LoVo (cell line): ENCODE measurements around the gene LRRC74A.

Source experiments
- DNase-seq: peaks from one replicate; pipeline ENCODE4 v3.0.0-alpha.2; 2016; ENCODE audit warnings: low spot score

Gene LRRC74A

DNA sequence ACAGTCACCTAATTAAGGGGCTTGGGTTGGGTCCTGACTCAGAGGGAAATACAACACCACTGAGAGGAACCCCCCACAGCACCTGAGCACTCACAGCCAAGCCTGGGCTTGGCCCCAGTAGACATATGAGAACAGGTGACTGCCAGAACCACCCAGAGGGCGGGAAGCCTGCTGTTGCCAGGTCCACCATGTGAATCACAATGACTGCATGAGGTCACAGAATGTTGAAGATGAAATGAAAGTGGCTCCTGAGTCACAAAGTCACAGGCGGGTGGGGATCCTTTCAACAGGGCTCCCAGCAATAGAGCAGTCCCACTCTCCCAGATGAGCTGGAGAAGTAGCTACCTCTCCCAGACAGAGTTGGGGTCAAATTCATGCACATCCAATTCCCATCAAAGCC, at the start of gene LRRC74A:
Gene LRRC74A (plus strand): TSS at position 287 of the 400 bp plus-strand sequence. CDS start 290 bp downstream, outside the sequence.
- DNase-seq = peak; percentile 27

DNA sequence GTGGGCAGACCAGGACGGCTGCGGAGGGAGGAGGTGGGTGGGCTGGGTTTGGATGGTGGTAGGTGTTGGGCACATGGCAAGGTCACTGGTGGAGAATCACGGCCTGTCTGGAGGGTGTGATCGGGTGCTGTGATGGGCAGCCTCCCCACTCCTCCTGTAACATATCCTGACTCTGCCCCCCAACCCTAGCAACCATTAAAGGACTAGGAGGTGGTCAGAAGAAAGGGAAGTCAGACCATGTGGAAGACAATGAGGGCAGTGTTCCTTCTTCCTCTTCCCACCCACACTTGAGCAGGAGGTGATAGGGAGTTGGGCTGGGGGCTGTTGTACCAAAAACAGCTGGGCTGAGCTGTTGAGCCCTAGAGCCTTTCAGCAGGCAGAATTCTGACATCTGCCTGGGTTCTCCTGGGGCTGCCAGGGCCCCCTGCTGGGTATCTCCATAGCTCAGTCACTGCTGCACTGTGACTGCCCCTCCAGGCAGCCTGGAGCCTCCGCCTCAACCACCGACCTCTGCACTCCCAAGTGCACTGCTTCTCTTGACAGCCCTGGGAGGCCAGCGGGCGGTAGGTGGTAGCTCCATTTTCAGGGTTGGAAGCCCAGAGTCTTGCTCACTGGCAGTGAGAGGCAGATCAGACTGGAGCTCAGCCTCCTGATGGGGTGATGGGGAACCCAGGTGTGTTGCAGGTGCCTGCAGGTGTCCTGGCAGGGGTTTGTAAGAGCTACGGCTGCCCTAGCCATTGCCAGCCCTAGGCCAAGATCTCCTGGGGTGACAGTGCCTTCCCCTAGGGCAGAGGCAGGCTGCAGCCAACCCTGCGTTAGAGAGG, 49.6 kb upstream of the LRRC74A start:
- DNase-seq = no peak

DNA sequence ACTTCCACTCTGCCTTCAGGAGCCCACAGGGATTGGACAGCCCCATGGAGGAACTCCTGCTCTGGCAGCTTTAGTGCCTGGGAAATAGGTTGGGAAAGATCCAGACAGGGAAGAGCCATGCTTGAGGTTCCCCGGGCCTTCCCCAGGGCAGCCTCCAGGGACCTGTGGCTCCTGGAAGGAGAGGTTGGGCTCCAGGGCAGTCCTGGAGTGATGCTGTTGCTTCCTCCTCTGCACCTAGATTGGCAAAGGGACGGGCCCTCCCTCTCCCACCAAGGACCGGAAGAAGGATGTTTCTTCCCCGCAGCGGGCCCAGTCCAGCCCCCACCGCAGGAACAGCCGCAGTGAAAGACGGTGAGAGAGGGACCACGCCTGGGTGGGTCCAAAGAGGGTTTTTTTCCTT, 48.5 kb upstream of the LRRC74A start:
- DNase-seq = no peak

GRCh38 chr14:76778546-76779215, 47.5 kb upstream of the LRRC74A start:
- no peak for DNase-seq

GRCh38 chr14:76779221-76780057, 46.8 kb upstream of the LRRC74A start:
- no peak for DNase-seq

GRCh38 chr14:76780058-76780345, 46.2 kb upstream of the LRRC74A start:
- DNase-seq = no peak

DNA sequence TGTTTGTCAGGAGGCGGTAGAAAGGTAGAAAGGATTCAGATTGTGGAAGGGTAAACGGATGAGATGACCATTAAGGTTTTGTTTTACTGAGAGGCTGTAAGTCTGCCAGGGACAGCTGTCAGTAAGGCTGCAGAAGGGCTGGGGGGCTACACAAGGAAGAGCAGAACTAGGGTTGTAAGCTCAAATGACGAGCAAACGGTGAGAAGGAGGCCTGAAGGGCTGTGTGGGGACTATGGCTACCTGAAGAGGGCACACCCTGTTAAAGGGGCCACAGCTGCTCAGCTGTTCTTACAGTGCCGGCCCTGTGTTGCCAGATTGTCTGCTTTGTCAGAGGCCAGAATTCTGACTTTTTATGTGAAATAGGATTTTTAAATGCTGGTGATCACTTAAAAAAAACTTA, 45.8 kb upstream of the LRRC74A start:
- DNase-seq = no peak

DNA sequence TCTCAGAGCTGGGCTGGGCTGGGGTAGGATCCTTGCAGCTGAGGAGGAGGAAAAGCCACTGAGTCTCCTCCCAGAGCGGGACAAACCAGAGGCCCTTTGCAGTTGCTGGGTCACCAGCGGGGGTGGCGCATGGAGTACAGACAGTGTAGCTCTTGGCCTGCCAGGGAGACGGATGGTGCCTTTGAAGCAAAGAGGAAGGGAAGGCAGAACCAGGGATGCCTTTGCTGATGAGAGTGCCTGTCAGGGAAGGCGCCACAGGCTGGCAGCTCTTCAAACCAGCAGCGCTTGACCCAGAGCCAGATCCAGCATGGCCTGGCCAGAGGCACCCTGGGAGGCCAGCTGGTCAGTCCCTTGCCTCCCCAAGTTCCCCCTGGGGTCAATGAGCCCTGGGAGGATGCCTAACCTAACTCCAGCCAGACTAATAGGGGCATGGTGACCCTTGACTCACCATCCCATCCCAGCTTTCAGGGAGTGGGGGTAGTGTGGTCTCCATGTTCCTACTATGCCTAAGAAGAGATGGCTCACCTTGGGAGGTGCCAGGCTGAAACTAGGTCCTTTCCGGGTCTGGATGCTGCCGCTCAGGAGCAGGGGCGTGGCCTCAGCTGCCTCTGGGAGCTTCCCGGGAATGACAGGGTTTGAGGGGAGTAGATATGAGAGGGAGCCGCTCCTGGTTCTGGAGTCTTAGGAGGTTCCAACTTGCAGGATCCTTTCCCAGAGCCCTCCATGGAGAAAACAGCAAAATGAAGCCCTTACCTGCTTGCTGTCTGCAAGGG, 45.1 kb upstream of the LRRC74A start:
- no peak for DNase-seq

DNA sequence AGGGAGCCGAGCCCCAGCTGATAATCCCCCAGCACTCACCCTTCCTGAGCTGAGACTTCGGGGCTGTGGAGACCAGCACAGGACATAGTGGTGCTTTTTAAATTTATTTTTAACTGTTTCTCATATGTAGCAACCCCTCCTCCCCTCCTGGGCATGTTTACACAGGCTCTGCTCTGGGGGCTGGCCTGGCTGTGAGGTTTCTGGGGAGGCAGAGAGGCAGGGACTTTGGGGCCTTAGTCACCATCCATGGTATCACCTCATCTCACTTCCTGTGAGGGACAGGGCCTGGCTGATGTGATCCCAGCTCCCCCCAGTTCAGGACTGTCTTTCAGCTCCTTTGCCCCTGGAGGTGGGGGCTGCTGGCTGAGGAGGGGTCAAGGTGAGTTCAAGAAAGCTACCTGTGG, 44.6 kb upstream of the LRRC74A start:
- DNase-seq = no peak

DNA sequence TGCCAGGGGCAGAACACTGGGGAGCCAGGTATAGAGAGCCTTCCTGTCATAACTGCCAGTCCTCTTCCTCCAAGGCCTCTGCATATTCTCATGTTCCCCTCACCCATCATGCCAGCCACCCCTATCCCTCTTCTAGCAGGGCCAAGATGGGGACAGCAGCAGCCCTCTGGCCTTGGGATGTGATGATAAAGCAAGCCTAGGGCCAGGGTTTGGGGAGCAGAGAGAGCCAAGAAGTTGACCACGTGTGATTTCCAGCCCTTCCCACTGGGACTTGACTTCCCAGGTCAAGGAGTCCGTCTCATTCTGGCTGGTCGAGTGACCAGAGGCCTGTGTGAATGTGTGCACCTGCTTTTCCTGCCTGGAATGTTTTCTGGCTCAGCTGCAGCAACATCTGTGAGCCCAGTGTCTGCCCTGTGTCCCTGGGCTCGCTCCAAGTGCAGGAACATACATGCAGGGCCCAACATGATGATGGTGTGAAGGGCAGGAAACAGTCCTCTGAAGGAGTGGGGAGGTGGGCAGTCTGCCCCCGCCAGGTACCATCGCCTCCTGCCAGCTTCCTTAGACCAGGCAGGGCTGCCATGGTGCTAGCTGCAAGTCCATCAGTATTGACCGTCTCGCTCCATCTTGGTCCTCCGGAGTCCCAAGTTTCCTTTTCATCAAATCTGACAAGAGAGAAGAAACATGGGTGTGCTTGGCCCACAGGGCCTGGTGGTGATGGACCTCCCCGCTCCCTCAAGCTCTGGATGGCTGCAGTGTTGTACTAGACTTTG, 43.9 kb upstream of the LRRC74A start:
- DNase-seq = no peak

DNA sequence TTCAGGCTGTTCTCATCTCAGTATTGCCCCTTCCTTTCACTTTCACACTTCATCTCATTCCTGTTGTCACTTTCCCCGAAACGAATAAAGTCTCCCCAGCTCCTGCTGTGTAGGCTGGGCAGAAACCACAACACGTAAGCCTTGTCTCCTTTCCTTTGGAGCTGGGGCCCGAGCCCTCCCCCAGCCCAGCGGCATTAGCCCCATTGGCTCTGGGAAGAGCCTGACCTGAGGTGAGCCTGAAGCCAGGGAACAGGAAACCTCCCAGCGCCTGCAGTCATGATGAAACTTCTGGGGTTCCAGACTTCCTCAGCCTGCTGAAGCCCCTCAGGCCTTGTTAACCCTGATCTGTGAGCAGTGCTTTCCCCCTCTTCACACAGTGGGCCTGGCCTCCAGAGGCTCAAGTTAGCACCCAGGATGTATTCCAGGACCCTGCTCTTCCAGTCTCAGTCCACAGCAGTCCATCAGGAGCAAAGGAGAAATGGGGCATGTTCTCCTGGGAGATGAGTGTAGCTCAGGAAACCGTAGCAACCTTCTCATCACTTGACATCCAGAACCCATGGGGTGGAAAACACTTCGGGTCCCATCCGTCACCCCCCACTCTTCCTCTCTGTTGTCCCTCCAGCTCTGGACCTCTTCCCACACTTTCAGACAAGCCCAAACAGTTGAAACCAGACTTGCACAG, 43.2 kb upstream of the LRRC74A start:
- DNase-seq = no peak

DNA sequence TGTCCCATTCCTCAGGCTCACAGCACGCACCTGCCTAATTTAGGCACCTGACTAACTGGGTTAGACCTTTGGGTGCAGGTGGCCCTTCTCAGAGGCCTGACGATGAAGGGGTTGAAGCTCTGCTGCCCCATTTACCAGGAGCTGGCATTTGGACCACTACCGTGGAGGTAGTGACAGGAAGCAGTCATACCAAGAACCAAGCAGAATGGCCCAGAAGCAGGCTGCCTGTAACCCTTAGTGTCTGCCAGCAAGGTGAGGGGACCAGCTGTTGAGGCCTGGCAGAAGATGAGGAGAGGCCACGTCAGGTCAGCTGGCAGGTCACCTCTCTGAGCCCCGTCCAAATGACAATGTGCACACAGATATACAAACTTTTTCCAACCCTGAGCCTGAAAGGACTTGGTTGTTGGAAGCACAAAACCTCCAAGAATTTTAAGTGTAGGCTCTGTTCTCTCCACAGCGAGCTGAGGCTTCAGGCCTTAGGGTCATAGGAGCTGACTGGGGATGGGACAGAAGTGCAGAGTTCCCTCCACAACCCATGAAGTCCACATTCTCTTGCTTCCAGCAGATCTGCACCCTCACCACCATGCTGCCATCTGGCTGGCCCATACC, 41.8 kb upstream of the LRRC74A start:
- no peak for DNase-seq

- DNase-seq = peak; percentile 51
Observed at GRCh38 chr14:76784881-76785280, 41.3 kb upstream of the LRRC74A start.

DNA sequence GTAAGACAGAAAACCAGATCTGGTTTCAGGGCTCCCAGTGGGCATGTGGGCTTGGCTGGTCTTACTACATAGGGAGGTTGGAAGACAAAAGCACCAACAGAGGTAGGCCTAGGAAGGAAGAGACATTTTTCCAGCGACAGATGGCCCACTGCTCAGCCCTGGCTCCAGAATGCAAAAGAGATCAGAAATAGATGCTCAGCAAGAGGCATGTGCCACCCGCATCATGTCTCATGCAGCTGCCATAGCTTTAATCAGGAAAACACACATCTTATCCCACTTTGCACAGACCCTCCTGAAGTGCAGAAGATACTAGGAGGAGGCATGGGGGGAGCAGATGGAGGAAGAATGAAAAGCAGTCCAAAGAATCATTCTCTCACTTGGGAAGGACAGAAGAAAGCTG, 39.6 kb upstream of the LRRC74A start:
- no peak for DNase-seq

DNA sequence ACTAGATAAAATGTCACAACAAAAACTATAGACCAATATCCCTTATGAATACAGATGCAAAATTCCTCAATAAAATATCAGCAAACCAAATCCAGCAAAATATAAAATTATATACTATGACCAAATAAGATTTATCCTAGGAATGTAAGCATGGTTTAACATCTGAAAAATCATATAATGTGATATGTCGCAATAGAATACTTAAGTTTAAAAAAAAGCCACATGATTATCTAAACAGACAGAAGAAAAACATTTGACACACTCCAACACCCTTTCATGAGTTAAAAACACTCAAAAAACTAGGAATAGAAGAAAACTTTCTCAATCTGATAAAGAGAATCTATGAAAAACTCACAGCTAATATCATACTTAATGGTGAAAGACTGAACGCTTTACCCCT, 33.8 kb upstream of the LRRC74A start:
- DNase-seq = no peak

GRCh38 chr14:76793324-76793723, 32.9 kb upstream of the LRRC74A start:
- no peak for DNase-seq

DNA sequence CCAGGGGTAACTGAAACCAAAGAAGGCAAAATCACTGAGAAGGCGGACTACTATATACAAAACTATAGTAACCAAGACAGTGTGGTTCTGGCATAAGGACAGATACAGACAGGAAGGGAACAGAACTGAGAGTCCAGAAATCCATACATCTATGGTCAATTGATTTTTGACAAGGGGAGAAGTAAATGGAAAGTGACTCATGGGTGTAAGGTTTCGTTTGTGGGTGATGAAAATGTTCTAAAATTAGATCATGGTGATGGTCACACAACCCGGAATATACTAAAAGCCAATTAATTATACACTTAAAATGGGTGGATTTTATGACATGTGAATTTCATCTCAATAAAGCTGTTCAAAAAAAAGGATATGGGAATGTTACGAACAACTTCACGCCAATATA, 32.3 kb upstream of the LRRC74A start:
- no peak for DNase-seq

DNA sequence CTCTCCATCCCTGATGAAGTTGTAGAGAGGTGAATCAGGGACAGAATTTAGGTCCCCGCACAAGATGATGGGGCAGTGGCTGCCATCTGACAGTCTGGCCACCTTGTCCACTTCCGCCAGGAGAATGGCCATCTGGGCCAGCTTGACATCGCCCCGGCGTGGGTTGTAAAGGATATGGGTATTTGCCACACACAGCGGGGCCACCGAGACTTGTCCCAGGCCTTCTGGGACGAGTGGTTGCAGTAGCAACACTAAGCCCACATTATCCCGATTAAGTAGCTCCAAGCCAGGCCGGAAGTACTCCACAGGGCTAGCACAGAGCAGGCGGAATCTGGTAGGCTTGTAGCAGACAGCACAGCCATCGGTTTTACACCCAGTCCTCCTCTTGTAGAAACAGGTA, 19.8 kb upstream of the LRRC74A start:
- no peak for DNase-seq

- no peak for DNase-seq
Observed at GRCh38 chr14:76808011-76808410, 18.2 kb upstream of the LRRC74A start.

GRCh38 chr14:76808990-76809389, 17.2 kb upstream of the LRRC74A start:
- no peak for DNase-seq
